Inferior parietal cortex (tissue), 1 donor: ENCODE measurements around the gene TMCC1.
"Not testable (repeated sequence)": the region's sequence is repeated elsewhere in the genome, so short reads cannot be mapped to it uniquely, and the experiment has no call there.

Experiments used
- DNase-seq: peaks from one replicate; pipeline ENCODE4 v3.0.0-alpha.2; 2016; ENCODE audit errors: extremely low spot score

The TMCC1 gene

DNA sequence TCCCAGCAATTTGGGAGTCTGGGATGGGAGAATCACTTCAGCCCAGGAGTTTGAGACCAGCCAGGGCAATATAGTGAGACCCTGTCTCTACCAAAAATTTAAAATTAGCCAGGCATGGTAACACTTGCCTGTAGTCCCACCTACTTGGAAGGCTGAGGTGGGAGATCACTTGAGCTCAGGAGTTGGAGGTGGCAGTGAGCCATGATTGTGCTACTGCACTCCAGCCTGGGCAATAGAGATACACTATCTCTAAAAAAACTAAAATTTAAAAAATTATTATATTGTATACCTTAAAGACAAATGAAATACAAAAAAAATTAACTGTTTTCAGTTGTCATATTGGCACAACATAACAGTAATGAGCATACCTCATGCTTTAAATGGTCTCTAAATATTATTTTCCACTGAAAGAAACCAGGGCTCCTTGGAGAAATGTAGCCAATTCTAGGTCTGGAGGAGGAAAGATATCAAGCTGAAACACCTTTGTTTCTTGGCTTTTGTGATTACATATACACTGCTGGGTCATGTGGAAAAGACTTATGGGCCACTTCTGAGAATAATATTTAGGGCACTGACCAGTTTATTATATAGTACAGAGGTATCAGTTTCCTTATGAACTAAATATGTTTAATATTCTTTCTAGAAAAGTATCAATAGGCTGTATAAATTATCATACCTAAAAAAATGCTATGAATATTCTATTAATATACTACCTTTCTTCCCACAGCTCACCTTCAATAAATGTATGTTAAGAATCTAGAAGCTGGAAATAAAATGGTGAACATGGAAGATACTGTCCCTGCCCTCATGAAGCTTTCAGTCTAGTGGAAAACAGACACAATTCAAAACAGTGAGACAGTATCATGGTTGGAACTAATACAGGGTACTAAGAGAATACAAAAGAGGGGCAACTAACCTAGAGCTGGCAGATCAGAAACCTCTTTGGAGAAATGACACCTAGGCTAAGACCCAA lies 119.5 kb downstream of the TMCC1 start:
- DNase-seq: no peak

DNA sequence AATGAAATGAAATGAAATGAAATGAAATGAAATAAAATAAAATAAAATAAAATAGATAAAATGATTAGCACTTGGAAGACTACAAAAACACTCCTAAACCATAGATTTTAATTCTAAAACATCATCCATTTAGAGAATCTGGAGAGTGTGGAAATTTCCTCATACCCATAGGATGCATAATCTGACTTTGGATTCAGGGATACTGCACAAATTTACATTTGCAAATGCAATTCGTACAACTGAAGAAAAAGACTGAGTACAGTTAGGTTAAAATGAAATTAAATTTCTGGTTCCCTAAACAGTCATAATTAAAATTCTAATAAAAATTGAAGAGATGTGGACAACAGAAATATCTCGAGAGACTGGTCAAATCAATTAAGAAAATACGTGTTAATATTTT lies 122.9 kb downstream of the TMCC1 start:
- DNase-seq: no peak

DNA sequence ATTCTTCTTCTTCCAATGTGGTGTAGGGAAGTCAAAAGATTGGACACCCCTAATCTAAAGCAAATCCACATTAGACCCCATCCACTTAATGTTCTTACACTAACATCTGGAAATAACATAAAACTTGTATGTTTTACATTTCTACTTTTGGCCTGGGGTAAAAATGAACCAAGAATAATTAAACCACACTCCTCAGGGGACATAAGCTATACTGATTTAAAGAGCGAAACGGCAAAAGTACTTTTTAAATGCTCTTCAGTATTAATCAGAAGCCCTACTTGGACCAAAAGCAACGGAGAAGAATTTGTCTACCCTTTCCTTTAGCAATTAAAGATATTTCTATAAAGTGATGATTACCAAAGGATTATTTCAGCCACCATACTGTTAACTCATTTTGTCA lies 123.9 kb downstream of the TMCC1 start:
- no peak for DNase-seq

DNA sequence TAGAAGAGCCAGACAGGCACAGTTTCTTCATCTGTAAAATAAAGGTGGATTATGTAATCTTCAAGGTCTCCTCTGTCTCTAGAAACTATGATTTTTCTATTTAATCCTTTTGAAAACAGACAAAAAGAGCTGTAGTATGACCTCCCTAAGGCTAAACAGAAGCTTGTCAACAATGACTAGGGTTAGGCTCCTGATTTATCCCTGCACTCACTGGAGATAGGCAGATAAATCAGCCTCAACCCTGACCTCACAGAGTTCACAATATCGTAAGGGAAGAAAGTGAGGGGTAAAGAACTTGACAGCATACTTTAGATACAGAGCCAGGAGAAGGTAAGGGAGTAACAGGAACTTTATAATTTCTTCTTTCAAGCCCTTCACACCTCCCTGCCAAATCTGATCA lies 124.8 kb downstream of the TMCC1 start:
- no peak for DNase-seq

DNA sequence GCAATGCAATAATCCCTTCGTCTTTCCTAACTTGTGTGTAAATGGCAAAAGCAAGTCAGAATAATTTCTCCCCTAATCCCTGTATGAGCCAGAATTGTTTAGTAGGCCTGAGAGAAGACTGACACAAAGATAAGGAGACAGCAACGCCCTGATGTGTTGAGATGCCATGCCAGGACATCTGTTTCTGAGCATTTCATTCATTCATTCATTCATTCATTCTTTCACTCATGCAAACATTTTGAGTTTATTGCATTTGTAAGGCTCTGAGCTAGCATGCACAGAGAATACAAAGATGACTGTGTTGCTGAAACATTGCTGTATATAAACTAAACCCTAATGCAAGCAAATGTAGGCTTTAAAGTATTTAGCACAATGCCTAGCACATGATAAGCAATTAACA lies 127.4 kb downstream of the TMCC1 start:
- DNase-seq: no peak

DNA sequence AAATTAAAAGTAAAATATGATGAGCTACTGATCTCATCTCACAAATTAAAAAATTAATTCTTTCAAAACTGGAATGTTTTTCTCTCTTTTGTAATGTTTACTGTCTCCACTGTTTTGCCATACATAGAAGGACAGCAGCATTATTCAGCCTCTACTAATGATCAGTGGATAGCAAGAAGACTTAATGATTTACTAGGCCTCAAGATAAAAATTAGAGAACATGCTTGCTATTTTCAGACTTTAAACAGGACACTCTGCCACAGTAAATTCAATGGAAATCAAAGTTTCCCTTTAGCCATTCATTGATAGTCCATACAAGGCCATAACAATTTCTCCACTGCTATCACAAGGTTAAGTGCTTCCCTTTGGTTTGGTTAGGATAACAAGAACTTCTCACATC lies 129.4 kb downstream of the TMCC1 start:
- no peak for DNase-seq

DNA sequence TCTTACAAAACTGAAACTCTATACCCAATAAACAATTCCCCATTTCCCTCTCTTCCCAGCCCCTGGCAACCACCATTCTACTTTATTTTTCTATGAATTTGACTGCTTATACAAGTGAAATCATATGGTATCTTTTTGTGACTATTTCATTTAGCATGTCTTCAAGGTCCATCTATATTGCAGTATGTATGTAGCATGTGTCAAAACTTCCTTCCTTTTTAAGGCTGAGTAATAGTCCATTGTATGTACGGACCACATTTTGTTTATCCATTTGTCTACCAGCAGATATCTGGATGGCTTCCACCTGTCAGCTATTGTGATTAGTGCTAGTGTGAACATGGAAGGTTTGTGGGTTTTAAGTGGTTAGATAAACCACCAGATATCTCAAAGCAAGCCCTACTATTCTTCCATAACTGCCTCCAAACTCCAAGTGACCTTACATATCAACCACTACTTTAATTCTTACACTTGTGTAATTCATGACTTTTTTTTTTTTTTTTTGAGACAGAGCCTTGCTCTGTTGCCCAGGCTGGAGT lies 134.7 kb downstream of the TMCC1 start:
- no peak for DNase-seq

DNA sequence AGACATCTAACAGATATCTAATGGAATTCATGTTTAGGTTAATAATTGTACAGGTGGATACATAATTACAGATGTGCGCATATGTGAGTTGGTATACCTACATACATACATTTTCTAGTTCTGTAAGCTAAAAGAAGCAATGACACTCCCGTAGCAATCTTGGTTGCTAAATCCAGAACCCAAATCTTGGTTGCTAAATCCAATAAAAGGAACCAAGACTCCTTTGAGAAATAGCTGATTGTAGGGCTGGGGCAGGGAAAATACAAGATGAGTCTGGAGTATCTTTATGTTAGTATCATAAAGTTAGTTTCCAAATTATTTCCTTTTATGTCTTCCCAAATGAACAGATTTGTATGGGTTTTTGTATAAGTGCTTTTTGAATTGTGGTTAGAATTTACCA lies 135.2 kb downstream of the TMCC1 start:
- no peak for DNase-seq

DNA sequence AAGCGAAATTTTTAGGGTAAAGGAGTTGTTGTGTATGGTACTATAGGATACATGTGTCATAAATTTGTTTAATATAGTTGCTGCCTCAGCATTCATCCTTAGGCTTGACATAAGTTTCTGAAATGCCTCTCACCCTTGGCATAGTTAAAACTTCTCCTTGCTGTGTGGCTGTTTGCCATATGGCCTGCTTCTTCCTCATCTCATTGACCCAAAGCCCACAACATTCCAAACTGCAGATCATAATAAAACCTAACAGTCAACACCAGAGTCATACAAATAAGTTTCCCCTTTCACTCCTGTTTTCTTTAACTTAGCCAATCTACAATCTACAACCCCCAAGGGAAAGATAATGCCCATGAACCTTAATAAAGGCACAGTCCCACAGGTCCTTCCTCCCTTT lies 136.6 kb downstream of the TMCC1 start:
- DNase-seq: no peak

DNA sequence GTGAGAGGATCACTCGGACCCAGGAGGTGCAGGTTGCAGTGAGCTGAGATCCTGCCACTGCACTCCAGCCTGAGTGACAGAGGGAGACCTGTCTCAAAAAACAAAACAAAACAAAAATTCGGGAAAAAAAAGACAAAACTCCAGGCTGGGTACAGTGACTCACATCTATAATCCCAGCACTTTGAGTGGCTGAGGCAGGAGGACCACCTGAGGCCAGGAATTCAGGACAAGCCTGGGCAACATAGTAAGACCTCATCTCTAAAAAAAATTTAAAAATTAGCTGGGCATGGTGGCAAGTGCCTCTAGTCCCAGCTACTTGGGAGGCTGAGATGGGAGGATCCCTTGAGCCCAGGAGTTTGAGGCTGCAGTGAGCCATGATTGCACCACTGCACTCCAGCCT lies 142.4 kb downstream of the TMCC1 start:
- DNase-seq: not testable (repeated sequence)

DNA sequence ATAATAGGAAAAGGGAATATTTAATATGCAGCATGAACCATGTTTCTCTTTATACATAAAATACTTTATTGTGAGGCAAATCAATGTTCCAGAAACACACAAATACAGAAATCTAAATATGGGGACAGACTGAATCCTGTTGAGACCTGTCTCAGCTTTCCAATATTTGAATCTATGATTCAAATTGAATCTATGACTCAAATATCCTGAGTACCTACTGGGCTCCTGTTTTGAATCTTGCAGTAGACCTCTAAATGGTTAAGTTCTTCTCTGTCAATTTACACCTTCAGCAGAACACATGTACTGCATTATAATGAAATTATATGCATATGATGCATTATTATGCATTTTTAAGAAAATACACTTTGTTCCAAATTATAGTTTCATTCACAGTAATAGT lies 143.8 kb downstream of the TMCC1 start:
- DNase-seq: no peak

DNA sequence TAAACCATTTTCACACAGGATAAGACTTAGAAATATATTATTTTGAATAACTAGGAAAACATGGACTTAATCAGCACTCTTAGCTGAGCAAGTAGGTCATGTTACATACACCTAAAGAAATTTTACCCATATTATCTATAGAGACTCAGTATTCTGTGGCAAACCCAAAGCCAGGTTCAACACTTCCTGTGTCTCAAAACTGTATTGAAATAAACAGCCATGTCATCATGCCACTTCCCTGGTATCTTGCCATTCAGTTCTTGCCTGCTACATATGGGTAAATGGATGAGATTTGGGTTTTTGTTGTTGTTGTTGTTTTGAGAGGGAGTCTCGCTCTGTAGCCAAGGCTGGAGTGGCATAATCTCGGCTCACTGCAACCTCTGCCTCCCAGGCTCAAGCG lies 145.5 kb downstream of the TMCC1 start:
- DNase-seq: no peak

DNA sequence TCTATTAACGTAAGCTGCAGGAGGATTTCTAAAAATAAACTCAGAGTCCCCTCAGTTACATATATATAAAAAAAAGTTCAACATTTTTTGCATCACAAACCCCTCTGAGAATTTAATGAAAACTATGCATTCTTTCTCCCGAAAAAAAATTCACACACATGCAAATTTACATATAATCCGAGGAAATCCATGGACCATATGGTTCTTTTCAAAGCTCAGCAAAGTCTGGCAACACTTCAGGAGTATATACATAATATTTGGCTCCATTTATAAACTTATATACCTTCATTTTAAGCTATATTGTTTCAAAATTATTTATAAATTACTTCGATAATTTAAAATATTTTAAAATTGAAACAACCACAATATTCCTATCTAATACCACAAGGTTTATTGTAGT lies 146.4 kb downstream of the TMCC1 start:
- no peak for DNase-seq

DNA sequence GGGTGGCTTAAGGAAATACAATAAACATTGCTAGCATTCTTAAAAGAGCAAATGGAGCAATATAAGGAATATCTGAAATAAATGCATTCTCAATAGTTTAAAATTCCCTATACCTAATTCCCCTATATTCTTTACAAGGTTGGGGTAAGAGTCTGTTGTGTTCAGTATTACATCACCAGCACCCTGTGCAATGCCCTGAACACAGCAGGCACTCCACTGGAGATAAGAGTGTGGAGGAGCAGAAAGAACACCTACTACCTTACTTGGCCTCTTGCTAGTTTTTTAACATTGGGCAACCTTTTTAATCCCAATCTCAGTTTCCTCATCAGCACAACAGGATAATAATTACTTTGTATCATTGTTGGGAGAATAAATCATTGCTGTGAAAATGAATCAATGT lies 146.9 kb downstream of the TMCC1 start:
- no peak for DNase-seq

DNA sequence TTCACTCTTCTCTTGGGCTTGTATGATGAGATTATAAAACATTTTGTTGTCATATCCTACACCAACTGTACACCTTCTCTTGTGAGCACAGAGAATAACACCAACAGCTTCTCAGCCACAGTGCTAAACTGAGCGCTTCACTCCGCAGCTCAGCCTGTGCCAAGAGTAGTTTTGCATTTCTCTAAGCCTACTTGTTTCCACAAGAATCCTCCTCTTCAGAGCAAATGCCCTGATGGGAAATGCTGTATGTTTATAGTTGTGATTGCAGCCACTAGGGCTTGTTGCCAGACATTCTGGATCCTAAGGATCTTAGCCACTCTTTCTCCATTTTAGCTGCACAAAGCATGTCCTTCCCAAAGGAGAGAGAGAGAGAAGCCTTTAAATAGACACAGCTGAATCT lies 148.3 kb downstream of the TMCC1 start:
- DNase-seq: peak; percentile 66

DNA sequence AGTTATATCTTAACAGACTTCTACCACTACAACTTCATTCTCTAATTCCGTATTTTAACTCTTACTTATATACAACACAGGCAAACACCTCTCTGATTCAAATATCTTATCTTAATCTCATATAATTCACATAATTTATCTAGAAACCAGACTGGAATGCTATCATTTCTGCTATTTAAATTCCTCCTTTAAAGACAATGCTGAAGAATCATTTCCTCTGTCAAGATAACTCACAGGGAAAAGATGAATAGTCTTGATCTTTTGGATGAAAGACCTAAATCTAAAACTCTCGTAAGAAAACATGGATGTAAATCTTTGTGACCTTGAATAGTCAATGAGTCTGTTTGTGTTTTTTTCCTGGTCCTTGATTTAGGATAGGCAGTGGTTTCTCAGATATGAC lies 151.7 kb downstream of the TMCC1 start:
- DNase-seq: no peak

DNA sequence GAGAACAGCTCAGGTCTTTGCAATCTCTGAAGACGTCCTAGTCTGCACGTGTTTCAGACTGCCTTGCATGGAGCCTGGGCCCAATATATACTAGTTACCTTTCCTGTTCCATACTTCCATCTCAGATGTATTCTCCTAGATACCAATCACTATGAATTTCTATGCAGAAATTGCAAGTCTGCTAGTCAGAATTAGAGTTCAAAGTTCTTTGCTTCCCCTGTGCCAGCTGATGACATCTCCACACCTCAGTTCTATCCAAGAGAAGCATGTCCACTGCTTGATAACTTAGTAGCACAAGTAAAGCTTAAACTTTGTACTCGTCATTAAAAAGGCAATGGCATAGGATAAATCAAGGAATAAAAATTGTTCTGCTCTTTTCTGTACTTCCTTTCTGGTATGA lies 153.4 kb downstream of the TMCC1 start:
- DNase-seq: no peak

DNA sequence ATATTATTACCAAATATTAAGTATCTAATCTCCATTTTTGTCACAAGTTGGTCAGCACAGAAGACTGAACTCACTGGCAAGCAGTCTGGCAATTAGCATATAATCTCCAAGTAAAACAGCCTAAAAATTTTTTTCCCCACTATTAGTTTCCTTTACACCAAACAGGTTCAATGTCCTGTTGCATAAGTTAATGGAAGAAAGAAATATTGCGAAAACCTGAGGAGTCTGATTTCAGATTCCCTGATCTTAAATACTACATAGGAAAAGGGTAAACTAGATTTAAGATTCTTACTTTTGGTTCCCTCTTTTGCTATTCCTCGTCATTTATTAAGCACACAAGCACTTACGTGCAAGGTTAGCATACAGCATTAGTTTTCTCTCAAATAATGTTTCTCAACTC lies 153.9 kb downstream of the TMCC1 start:
- DNase-seq: no peak

DNA sequence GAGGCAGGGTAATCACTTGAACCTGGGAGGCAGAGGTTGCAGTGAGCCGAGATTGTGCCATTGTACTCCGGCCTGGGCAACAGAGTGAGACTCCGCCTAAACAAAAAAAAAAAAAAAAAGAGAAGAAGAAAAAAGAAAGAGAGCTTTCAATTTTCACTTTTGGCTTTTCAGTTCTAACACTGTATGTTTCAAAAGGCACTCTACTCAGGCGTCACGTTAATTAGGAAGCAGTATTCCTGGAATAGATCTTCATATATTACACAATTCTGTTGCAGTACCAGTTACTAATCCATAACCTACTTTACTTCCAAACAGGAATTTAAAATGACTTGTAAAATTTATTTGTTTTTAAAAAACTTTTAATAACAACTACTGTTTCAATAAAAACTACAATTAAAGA lies 155.3 kb downstream of the TMCC1 start:
- DNase-seq: no peak

DNA sequence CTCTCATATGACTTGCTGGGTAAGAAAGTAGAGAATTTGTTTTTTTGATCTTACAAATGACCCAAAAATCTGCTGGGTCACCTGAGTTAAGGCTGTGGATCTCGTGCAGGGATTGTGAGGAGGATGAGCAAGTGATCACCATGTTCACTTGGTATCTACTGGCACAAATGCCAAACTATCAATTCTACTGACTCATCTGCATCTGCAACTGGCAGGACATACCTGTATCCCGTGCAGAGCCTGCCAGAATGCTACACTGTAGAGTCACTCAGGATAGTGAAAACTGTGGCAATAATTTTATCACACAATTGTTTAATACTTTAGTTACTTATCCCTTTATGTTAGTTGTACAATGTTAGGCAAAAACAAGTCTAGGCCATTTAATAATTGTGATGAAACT lies 157.4 kb downstream of the TMCC1 start:
- no peak for DNase-seq

DNA sequence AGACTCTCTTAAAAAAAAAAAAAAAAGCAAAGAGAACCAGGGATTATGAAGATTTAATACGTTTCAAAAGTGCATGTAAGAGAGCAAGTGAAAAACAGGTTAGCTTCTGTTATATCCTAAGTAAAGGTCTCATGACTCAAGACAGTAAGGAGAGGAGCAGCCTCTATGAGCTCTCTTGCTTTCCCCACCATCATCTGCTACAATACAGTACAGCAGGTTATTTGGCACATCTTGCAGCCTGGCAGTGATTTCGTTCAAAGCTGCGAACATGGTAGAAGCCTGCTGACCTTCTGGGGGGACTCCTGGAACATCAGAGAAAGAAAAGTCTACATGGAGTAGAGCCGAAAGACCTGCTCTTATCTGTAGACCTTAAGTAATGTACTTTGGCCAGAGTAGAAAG lies 157.9 kb downstream of the TMCC1 start:
- no peak for DNase-seq

DNA sequence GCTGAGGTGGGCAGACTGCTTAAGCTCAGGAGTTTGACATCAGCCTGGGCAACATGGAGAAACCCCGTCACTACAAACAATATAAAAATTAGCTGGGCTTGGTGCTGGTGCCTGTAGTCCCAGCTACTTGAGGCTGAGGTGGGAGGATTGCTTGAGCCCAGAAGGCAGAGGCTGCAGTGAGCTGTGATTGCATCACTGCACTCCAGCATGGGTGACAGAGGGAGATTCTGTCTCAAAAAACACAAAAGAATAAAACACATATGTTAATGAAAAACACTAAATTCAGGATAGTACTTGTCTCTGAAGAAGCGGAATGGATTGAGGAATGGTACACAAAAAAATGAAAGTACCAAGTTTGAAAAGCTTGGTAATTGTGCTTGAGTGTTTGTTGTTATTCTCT lies 159.1 kb downstream of the TMCC1 start:
- DNase-seq: no peak

DNA sequence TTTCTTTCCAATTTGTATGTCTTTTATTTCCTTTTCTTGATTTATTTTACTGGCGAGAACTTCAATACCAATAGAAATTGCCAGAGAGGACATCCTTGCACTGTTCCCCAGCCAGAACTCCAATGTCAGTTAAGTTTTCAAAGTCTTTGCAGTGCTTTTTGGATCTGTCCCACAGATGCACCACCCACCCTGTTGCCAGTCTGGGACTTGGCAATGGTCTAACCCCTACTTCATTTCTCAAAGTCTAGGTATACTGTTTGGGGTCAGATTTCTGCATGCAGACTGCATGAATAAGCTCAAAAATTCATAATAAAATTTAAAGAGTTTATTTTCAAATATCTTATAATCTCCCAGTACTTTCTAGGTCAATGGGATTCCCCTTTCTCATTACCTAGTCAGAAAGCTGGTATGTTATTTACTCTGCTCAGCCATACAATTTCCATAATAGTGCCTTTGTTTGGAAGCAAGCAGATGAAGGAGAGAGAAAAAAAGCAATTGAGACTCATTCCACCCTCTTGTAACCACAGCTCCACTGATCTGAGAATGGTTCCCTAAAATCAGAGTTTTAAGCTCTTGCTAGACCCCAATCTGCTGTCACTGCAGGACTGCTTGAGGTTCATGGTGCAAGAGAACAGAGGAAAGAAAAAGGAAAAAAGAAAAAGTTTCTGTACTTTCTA lies 161.2 kb downstream of the TMCC1 start:
- peak; percentile 26 for DNase-seq
